Inflammatory macrophage (primary cell): ENCODE data around the gene GAS1.

Experiments used
- DNase-seq, 2 donors: peaks; one replicate each; pipeline ENCODE4 v3.0.0-alpha.2; 2020 to 2022

The GAS1 gene

GRCh38 chr9:86925686-86926085 is 21.6 kb downstream of the GAS1 start:
- DNase-seq: no peak

GRCh38 chr9:86924206-86924605 is 23.1 kb downstream of the GAS1 start:
- peak in 1 of 2 donors; percentile 26 for DNase-seq

DNA sequence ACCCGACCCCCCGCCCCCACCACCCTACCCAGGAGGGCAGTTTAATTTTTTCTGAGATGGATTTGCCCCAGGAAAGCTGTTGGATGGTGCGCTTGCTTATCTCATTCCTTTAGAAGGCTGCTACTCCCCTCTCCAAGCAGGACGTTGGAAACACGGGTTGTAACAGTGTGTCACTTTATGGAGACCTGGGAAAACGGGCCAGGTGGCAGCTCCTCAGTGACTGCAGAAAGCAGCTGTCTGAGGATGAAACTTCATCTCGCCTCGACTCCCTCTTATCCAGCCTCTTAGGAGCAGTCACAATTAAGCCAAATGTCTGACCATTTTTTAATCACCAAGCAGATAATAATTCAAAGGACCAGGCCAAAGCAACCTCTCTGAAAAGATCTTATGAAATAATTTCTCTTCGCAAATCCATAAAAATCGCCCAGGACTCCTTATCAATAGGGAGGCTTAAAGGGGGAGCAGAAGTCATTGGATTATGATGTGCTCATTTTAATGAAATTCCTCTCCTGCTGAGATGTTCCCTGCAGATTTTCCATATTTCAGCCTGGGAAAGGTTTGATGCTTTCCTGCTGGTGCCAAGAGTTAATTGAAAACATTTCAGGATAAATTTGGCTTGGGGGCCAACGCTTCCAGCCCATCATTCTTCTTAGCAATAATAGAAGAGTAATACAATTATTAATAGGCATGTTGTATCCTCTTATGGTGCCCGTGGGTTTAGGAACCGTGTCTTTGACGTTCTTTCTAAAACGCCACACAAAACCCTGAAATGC is 26.0 kb downstream of the GAS1 start:
- DNase-seq: no peak

GRCh38 chr9:86918556-86918955 is 28.8 kb downstream of the GAS1 start:
- no peak for DNase-seq

GRCh38 chr9:86912210-86912609 is 35.1 kb downstream of the GAS1 start:
- no peak for DNase-seq

- no peak for DNase-seq
Observed at GRCh38 chr9:86909388-86909787, 37.9 kb downstream of the GAS1 start.

DNA sequence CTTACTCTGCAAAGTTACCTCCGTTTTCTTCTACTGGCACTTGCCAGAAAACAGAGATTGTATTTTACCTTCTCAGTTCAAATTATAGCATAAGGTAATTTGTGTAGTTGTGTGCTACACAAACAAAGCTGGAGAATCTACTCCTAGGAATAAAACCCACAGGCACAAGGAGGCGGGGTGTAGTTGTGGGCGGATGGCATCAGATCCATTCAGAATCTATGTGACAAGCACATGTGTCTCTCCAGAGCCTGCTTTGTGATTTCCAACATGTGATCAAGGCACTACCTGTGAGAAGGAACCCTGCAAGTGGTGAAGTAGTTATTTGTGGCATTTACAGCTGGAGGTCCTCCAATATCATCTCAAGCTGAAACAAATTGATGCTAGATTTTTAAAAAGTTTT is 39.0 kb downstream of the GAS1 start:
- DNase-seq: no peak

DNA sequence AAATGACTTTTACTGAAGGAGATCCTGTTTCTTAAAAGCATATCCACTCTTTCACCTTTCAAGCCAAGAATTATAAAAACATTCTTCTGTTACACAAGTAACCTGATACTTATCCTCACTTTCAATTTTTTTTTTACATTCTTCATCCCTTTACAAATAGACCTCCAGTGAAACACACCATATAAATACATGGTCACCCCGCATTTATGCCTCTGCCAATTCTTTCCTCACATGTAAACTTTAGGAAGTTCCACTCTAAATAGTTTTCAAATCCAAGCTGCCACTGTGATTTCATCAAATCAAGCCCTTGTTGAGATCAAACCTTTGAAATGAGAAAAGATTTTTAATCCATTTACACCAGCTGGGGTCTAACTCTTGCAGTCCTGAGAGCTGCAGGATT is 40.0 kb downstream of the GAS1 start:
- DNase-seq: no peak

- no peak for DNase-seq
Observed at GRCh38 chr9:86903734-86904085, 43.6 kb downstream of the GAS1 start.

- no peak for DNase-seq
Observed at GRCh38 chr9:86902991-86903733, 44.1 kb downstream of the GAS1 start.

- DNase-seq: no peak
Observed at GRCh38 chr9:86902586-86902985, 44.7 kb downstream of the GAS1 start.

DNA sequence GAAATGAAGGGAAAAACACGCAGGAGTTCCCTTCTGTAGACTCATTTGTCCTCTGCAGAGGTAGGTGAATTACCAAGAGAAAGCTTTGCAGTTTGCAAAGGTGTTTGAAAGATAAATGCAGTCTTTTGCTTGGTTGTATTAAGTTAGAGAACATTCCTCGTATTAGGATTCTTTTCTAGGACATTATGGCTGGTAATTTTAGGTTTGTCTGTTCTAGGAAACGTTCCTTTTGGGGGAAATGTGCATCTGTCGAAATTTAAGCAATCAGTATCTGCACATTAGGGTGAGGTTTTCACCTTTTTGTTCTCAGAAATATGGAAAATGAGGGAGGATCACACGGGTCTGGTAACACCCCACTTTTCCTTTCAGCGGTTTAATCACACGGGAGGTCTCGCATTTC is 45.1 kb downstream of the GAS1 start:
- no peak for DNase-seq

- no peak for DNase-seq
Observed at GRCh38 chr9:86901511-86901910, 45.8 kb downstream of the GAS1 start.
